HEK293T (cell line): ENCODE data around the gene CASS4.

Experiments used
- CTCF ChIA-PET: fragments of 350-600 bp; formaldehyde crosslinking; extraction: SDS; loops from one replicate; lab custom pipeline; 2021; ENCODE audit warnings: antibody characterized with exemption, inconsistent platforms; lab: Yijun Ruan, JAX
- POLR2A ChIA-PET: fragments of 350-600 bp; formaldehyde crosslinking; extraction: SDS; loops from one replicate; lab custom pipeline; 2020; ENCODE audit warnings: antibody characterized with exemption, inconsistent platforms; lab: Yijun Ruan, JAX
- DNase-seq: peaks from one replicate; pipeline ENCODE4 v3.0.0; 2012; ENCODE audit warnings: mixed read lengths; ENCODE audit errors: extremely low spot score
- ARNT ChIP-seq: fragments of 450-650 bp; IDR thresholded peaks from 2 replicates; pipeline ENCODE4 v1.6.1; 2017; ENCODE audit warnings: mild to moderate bottlenecking
- BHLHE40 ChIP-seq: fragments of 450-650 bp; IDR thresholded peaks from 2 replicates; pipeline ENCODE4 v1.6.1; 2016; ENCODE audit warnings: mild to moderate bottlenecking, moderate library complexity, borderline replicate concordance
- CTBP1 ChIP-seq: fragments of 450-650 bp; IDR thresholded peaks from 2 replicates; pipeline ENCODE4 v1.6.1; 2016; ENCODE audit warnings: borderline replicate concordance
- ELF4 ChIP-seq: fragments of 450-650 bp; IDR thresholded peaks from 2 replicates; pipeline ENCODE4 v1.6.1; 2017; ENCODE audit warnings: antibody characterized with exemption
- FOXA1 ChIP-seq: fragments of 450-650 bp; IDR thresholded peaks from 2 replicates; pipeline ENCODE4 v1.6.1; 2016; ENCODE audit warnings: mild to moderate bottlenecking
- FOXK2 ChIP-seq: fragments of 450-650 bp; IDR thresholded peaks from 2 replicates; pipeline ENCODE4 v1.6.1; 2016; ENCODE audit warnings: mild to moderate bottlenecking
- FOXM1 ChIP-seq: fragments of 450-650 bp; IDR thresholded peaks from 2 replicates; pipeline ENCODE4 v1.6.1; 2017; ENCODE audit warnings: mild to moderate bottlenecking, borderline replicate concordance
- HDGF ChIP-seq: fragments of 450-650 bp; IDR thresholded peaks from 2 replicates; pipeline ENCODE4 v1.6.1; 2017; ENCODE audit warnings: antibody characterized with exemption, borderline replicate concordance
- L3MBTL2 ChIP-seq: fragments of 450-650 bp; conservative IDR thresholded peaks from 2 replicates; pipeline ENCODE4 v1.6.1; 2016; ENCODE audit warnings: mild to moderate bottlenecking
- LEF1 ChIP-seq: fragments of 450-650 bp; IDR thresholded peaks from 2 replicates; pipeline ENCODE4 v1.6.1; 2017; ENCODE audit warnings: mild to moderate bottlenecking, borderline replicate concordance
- NFRKB ChIP-seq: fragments of 450-650 bp; IDR thresholded peaks from 2 replicates; pipeline ENCODE4 v1.6.1; 2016; ENCODE audit warnings: mild to moderate bottlenecking, moderate library complexity
- SP1 ChIP-seq: fragments of 450-650 bp; IDR thresholded peaks from 2 replicates; pipeline ENCODE4 v1.6.1; 2017
- SUZ12 ChIP-seq: fragments of 450-650 bp; IDR thresholded peaks from 2 replicates; pipeline ENCODE4 v1.6.1; 2016; ENCODE audit warnings: mild to moderate bottlenecking
- TARDBP ChIP-seq: fragments of 450-650 bp; IDR thresholded peaks from 2 replicates; pipeline ENCODE4 v1.6.1; 2016
- ZNF384 ChIP-seq: fragments of 450-650 bp; IDR thresholded peaks from 2 replicates; pipeline ENCODE4 v1.6.1; 2016
- TF ChIP-seq, protein P1 (sequence below): fragments of 450-650 bp; IDR thresholded peaks from 2 replicates; pipeline ENCODE4 v1.6.1; 2016

CASS4 gene

DNA sequence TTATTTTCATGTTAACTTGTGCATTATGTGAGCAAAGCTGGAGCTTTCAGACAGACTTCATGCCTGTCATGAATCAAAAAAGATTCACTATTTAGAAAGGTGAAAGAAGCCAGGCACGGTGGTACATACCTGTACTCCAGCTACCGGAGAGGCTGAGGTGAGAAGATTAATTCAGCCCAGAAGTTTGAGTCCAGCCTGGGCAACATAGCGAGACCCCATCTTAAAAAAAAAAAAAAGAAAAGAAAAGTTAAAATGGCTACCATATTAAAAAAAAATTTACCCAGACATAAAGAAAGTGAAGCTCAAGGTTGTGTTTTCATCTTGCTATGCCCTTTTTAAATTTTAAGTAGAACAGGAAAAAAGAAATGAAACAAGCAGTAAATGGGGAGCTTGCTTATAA is 889 bp downstream of the CASS4 start:
- CTCF ChIA-PET = no interaction called here

DNA sequence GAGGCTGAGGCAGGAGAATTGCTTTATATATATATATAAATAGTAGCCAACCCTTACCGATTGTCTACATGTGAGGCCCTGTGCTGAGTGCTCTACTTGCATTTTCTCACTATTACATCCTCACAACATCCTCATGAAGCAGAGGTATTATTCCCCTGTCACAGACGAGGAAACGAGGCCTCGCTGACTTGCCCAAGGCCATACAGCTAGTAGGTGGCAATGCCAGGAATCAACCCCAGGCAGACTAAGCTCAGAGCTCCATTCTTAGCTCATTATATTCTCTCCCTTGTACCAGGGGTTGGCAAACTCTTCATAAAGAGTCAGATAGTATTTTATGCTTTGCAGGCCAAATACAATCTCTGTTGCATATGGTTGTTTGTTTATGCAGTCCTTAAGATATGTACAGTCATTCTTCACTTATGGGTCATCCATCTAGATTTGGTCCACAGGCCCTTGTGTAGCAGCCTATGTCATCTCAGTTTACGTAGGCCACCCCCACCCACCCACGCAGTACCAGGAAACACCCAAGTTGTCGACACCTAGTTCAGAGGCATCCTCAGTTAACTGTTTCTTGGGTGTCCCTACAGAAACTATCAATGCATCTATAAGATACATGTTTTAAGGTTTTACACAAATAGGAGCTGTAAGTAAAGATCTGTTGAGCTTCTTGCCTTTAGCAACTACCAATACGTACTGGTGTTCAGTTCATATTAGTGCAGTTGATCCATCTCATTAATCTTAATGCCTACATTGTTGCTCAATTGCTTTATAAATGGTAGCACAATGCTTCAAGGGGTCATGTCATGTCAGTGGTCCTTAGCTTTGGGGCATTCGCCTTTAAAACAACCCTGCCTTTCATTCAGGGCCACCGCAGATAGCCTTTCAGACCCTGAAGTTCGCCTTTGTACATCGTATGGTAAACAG is 3.0 kb downstream of the CASS4 start:
- ChIA-PET CTCF (no interaction called here), POLR2A (no interaction called here)
- no peak for TF ChIP-seq L3MBTL2
- TF ChIP-seq ARNT = no peak
- no peak for TF ChIP-seq SP1
- TF ChIP-seq ELF4 = no peak
- no peak for TF ChIP-seq FOXM1
- no peak for TF ChIP-seq FOXA1
- no peak for DNase-seq

More for the DNA sequence above, 889 bp downstream of the CASS4 start:
- no peak for DNase-seq
- POLR2A ChIA-PET = no interaction called here
- TF ChIP-seq FOXA1 (no peak), FOXK2 (no peak), TARDBP (no peak), SUZ12 (no peak), NFRKB (no peak), BHLHE40 (no peak)
- TF ChIP-seq, protein P1, sequence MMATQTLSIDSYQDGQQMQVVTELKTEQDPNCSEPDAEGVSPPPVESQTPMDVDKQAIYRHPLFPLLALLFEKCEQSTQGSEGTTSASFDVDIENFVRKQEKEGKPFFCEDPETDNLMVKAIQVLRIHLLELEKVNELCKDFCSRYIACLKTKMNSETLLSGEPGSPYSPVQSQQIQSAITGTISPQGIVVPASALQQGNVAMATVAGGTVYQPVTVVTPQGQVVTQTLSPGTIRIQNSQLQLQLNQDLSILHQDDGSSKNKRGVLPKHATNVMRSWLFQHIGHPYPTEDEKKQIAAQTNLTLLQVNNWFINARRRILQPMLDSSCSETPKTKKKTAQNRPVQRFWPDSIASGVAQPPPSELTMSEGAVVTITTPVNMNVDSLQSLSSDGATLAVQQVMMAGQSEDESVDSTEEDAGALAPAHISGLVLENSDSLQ = no peak

DNA sequence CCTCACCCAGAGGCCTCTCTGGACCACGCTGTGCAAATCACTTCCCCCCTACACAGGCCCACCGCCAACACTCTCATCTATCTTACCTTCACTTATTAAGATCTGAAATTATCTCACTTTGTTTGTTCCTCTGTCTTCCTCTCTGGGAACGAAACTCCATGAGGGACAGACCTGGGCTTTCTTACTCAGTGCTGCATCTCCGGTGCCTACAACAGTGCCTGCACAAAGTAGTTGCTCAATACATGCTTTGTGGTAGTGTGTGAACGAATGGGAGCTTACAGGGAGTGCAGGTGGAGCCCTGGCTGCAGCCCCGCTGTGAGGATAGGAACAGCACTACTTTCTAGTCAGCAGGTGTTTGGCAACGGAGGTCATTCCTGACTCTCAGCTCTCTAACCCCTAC is 5.3 kb downstream of the CASS4 start:
- ChIA-PET POLR2A (no interaction called here), CTCF (no interaction called here)
- no peak for TF ChIP-seq SP1
- no peak for DNase-seq

DNA sequence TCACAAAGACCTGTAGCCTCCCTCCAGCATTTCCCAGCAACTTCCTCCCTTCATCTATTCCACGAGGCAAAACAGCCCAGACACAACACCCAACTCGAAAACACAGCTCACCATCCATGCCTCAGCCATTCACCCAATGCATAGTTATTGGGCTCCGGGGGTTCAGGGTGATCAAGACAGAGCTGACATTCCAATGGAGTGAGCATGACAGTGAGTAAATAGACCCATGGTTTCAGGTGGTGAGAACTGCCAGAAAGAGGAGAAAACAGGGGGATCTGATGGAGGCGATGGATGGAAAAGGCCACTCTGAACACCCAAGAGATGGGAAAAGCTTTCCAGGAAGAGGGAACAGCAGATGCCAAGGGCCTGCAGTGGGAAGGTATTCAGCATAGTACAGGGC is 5.9 kb downstream of the CASS4 start:
- ChIA-PET POLR2A (no interaction called here), CTCF (no interaction called here)
- no peak for DNase-seq
- no peak for TF ChIP-seq HDGF
- no peak for TF ChIP-seq FOXA1
- no peak for TF ChIP-seq CTBP1
- TF ChIP-seq NFRKB = no peak
- TF ChIP-seq SP1 = no peak
- no peak for TF ChIP-seq FOXK2
- TF ChIP-seq LEF1 = no peak
- TF ChIP-seq, protein P1 = no peak
- TF ChIP-seq ZNF384 = no peak
- TF ChIP-seq TARDBP = no peak
- TF ChIP-seq BHLHE40 = no peak
- no peak for TF ChIP-seq L3MBTL2
- no peak for TF ChIP-seq FOXM1
- TF ChIP-seq ELF4 = no peak
- no peak for TF ChIP-seq SUZ12
- no peak for TF ChIP-seq ARNT

DNA sequence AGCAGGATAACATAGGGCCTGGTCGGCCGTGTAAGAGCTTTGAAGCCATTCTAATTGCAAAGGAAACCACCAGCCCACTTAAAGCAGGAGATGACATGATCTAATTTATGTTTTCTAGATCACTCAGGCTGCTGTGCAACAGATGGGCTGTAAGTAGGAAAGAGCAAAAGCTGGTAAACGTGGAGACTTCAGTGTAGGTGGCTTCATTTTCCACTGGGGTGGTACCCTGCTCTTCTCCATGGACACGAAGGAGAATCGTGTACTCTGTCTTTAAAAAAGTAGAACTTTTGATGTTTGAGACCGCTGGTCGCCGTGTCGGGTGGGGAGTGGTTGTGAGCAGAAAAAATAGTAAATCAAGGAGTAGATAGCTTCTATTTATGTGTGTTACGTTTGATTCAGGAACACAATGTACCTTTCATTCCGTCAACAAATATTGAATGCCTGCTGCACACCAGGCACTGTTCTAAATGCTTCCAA is 6.4 kb downstream of the CASS4 start:
- CTCF ChIA-PET = no interaction called here
- POLR2A ChIA-PET = no interaction called here
- TF ChIP-seq FOXK2 (no peak), ARNT (no peak), FOXA1 (no peak), FOXM1 (no peak), SUZ12 (no peak), L3MBTL2 (no peak), LEF1 (no peak), ZNF384 (no peak), ELF4 (no peak)
- TF ChIP-seq, protein P1 = no peak
- DNase-seq = no peak

DNA sequence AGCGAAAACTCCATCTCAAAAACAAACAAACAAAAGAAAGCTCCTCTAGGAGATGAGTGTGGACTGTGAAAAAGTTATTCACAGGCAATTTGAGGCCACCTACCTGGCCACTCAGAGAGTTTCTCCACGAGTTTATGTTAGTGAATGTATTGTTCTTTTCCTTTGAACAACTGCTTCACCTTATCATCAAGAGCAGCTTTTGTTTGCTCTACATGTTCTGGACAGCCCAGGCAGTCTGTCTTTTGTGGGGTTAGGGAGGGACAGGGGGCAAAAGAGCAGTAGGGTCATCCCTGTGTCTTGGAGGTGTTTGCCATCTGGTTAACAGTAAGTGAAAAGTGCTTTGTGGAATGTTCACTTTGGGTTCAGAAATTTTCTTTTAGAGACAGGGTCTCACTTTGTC is 8.0 kb downstream of the CASS4 start:
- ChIA-PET POLR2A (no interaction called here), CTCF (no interaction called here)
- no peak for DNase-seq
- TF ChIP-seq ELF4 = no peak
- TF ChIP-seq FOXK2 = no peak
- TF ChIP-seq, protein P1 = no peak
- TF ChIP-seq ZNF384 = no peak
- no peak for TF ChIP-seq LEF1
- TF ChIP-seq CTBP1 = no peak
- TF ChIP-seq SUZ12 = no peak
- no peak for TF ChIP-seq FOXM1
- TF ChIP-seq HDGF = no peak
- TF ChIP-seq BHLHE40 = no peak
